ENCODE measurements around the gene CNTFR.

CNTFR gene

DNA sequence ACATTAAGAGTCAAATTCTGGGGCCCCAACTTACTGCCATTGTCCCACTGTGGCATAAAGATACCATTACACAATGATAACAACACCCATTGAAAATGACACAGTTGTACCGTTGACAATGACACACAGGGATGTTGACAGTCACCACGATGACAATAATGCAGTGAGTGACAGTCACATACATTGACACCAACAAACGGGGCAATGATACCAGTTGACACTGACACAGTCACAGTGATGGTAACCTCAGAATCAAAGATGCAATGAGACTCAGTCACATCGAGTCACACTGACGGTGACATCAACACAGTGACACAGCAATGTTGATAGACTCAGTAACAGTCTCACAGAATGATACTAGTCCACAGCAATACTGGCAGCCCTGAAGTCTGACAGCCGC lies 16.9 kb downstream of the CNTFR start:
- no peak for DNase-seq (ENCODE audit: low spot score)

DNA sequence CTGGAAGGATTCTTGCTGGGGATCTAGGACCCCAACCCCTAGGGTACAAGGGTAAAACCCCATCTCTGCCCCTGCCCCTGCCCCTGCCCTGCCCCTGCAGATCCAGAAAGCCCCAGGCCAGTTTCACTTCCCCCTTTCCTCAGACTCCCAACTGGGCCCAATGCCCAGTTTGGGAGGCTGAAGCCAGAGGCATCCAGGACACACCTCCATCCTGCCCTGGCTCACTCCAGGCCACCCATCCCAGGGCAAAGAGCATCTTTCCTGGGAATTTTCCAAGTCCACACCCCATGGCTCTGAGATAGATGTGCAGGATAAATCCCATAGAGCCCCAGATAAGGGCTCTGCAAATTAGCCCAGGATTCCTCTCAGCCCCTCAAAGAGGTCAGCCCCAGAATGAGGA lies 17.4 kb downstream of the CNTFR start:
- DNase-seq (ENCODE audit: low spot score), result no peak

DNA sequence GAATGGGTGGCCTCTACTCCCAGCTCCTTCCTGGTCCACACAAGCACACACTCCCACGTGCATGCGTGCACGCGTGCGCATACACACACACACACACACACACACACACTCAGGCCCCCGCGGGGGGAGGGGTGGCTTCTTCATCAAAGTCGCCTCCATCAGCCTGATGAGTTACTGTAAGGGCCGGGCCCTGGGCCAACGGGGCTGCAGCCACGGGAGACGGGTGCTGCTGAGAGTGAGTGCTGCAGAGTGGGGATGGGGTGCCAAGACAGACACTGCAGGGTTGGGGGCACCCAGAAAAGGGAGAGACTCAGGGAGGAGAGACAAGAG lies 18.1 kb downstream of the CNTFR start:
- no peak for DNase-seq (ENCODE audit: low spot score)

DNA sequence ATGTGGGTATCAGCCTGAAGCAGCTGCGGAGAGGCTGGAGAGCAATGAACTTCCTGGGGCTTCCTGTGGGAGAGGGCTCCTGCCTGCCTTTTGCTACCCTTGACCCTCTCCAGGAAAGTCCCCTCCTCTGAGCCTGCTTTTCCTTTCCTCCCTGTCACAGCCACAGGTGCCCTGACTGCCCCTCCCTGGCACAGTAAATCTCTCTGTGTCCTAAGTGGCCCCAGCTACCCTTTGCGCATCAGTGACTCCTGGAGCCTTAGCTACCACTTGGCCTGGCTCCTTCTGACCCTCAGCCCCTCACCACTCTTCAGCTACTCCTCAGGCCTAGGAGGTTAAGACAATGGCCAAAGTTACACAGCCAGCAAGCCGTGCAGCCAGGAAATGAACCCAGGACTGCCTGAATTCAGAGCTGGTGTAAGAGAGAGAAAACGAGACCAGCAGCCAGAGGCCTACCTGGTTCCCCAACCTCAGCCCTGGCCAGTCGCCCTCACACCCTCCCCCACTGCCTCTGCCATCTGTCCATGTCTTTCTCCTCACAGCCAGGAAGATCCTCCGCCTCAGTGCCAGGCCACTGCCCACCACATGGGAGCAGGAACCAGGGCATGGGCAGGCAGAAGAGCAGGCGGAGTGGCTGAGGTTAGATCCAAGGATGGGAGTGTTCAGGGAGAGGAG lies 18.6 kb downstream of the CNTFR start:
- no peak for DNase-seq (ENCODE audit: low spot score)

DNA sequence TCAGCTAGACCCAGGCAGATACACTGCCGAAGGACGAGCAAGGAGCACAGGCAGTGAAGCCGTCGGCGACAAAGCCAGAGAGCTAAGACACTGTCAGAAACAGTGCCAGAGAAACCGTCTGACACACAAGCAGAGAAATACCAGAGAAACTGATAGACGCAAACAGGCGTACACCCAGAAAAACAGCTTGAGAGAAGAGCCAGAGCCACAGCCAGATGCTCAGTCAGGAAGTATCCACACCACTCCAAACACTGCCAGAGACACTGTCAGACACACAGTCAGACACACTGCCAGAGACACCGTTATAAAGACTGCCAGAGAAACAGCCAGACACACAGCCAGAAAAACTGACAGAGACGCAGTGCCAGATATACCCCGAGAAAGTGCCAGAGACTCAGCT lies 19.1 kb downstream of the CNTFR start:
- no peak for DNase-seq (ENCODE audit: low spot score)

DNA sequence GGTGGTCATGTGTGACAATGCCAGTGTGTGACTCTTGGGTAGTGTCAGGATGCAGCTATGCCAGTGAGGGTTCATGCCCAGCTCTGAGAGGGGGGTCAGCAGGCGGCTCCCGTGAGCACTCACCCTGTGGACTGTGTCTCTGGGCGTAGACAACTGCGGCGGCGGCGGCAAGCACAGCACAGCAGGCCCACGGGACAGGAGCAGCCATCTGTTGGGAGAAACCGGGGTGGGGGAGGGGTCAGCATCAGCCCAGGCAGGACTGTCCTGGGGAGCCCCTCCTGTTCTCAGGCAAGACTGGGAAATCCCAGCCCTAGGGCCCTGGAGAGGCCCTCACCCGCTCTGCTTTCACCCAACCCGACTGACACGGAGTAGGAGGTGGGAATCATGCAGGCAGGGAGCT lies 20.8 kb downstream of the CNTFR start:
- no peak for DNase-seq (ENCODE audit: low spot score)

DNA sequence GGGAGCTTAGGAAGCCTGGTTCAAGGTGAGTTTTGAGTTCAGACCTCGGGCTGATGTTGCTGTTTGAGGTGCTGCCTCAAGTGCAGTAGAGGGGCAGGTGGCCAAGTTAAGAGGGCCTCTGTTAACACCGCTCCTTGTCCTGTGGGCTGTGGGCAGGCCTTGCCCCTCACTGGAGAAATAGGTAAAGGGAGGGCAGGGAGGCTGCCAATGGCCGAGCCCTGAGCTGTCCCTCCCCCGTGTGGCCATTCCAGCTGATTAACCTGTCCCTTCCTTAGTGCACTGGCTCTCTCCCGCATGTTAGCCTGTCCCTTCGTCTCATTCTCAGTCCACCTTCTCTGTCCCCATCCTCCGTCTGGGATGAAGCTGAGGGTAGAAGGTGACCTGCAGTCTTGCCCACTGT lies 21.4 kb downstream of the CNTFR start:
- DNase-seq (ENCODE audit: low spot score), result no peak

DNA sequence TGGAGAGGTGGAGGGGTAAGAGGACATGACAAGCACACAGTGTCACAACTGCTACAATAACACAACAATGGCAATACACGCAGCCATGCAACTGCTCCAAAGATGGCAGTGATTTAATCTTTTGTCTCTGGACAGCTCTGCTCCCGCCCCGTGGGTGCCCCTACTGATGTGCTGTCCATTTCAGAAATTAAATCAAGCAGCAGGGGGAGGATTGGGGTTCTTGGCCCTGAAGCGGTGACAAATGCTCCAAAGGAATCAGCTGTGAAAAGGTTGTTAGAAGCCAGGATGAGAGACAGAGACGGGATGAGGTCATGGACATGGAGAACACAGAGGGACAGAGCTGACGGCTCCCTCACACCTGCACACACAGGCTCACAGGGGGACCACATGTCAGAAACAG lies 22.6 kb downstream of the CNTFR start:
- no peak for DNase-seq (ENCODE audit: low spot score)

DNA sequence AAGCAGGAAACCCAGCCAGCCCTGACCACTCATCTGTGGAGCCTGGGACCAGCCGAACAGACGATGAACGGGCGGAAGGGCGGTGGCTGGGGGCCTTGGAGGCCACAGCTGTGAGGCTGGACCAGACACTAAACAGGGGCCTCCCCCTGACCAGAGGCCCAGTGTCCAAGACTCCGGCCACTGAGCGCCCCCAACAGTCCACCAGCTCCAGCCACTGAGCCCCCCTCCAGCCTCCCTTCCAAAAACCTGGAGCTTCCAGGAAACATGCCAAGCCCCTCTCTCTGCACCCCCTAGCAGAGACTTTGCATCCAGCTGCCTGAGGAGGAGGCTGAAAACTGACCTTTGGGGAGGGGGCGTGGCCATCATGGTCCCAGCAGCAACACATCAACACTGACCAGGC lies 23.2 kb downstream of the CNTFR start:
- DNase-seq (ENCODE audit: low spot score), result no peak

DNA sequence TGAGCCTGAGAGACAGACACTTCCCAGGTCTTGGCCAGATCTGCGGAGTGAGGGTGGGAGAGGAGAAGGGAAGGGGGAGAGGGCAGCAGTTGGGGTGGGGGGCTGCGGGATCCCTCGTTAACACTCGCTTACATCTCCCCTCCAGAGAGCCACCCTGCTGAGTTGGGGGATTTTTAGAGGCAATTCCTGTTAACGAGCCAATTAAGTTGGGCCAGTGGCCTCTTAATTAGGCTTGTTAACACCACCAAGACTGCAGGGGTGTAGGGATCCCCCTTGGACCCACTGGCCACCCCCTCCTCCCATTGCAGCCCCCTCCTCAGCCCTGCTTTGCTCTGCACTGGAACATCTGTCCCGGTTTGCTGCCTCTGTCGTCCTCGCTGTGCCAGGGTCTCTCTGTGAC lies 23.7 kb downstream of the CNTFR start:
- DNase-seq (ENCODE audit: low spot score), result no peak

DNA sequence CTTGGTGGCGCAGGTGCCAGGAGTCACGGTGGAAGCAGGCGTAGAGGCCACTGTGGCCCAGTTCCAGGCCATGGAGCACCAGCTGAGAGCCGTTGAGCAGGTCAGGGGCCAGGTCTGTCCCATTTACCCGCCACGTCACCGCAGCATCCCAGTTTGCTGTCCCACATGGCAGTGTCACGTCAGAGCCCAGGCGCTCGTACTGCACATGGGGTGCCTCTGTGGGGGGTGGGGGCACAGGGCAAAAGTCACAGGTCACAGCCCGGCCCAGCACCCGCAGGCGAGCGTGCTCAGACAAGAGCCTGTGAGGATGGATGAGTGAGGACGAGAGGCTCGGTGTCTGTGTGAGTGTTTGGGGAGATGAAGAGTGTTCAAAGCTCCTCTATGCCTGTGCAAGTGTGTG lies 24.9 kb downstream of the CNTFR start:
- DNase-seq (ENCODE audit: low spot score), result no peak

DNA sequence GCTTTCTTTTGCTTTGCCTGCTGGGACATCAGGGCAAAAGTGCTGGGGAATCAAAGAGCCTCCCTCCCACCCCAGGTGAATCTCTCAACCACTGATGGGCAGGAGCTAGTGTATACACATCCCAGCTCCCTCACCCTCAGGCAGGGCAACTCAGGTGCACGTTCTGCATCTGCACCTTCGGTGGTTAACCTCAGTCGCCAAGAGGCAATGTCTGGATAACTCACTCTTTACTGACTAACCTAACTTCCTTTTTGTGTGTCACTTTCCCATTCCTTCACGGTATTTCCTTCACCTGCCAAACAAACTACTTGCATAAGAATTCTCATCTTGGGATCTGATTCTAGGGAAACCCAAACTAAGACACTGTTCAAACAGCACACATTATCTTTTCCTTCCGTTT lies 26.3 kb downstream of the CNTFR start:
- DNase-seq (ENCODE audit: low spot score), result no peak

DNA sequence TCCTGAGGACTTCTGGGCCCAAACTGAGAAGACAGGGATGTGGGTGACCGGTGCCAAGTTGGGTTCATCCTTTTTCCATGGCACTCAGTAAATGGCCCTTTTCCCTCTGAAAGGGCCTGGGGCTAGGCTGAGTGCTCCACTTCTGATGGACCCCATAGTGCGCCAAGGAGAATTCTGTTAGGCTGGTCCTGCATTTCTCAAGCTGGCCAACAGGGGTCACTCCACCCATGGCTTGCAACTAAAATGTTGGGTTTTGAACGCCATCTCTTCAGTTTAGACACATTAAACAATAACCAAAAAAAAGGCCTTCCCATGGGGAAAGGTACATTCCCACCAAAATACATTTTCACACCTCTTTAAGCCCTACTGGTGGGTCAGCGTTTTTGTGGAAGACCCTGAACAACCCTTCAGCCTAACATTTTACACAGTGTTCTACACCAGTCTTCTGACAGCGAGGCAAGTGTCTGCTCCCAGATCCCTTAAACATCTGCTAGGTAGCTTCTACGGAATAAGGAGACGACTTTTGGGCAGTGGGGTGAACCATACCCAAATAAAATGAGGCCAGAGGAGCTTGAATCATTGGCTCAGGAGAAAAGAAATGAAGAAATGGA lies 27.3 kb downstream of the CNTFR start:
- DNase-seq (ENCODE audit: low spot score), result peak; percentile 77

DNA sequence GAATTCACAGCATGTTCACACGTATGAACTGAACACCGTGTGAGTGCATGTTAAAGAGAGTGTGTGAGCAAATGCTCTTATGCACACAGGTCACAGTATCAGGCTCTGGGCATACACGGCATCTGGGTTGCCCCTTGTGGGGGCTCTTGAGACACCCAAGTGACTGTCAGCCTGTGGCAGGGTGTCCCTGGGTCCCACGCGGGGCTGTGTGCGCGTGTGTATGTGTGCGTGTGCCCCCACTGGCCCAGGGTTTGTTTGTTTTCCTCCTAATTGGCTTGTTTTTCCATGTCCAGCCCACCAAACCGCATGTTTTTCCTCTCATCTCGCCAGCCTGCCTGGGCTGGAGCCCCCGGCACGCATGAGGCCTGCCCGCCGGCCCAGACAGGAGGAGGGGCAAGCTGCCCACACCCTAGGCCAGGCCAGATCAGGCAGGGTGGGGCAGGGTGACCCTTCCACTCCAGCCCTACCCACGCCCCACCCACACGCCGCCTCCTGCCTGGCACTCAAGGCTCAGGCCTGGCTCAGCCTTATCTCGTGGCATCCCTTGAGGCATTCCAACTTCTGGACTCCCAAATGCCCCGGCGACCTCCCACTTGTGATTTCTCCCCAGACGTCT lies 28.8 kb downstream of the CNTFR start:
- DNase-seq (ENCODE audit: low spot score), result no peak

DNA sequence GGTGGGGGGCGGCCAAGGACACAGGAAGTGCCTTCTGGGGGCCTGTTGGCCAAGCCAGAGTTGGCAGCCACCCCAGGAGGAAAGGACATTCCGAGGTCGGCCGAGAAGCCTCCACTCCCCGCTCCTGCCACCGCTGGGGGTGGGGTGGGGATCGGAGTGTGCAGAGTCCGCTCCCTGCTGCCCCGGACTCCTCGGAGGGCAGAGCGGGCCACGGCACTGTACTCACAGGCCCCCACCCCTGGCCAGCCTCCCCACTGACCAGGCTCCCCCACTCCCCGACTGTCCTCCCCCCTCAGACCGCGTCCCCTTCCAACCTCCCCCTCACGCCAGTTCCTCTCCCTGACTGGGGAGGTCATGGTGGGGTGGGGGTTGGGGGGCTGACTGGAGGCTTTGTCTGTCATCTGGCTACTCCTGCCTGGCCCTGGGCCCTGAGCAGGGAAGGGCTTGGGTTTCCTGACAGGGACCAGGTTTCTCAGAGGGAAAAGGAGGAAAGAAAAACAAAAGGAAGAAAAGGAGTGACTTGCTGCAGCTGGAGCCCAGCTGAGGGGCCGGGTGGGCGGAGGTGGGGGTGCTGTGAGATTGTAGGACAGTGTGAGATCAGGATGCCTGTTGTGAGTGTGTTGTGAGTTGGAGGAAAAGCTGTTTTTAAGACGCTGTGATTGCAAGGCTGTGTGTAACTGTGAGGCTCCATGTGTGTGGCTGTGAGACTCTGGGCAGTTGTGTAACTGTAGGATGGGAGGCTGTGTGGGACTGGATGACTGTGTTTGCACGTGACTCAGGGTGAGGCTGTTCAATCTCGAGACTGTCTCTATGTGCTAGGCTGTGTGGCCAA lies 29.7 kb downstream of the CNTFR start:
- peak; percentile 57 for DNase-seq (ENCODE audit: low spot score)

DNA sequence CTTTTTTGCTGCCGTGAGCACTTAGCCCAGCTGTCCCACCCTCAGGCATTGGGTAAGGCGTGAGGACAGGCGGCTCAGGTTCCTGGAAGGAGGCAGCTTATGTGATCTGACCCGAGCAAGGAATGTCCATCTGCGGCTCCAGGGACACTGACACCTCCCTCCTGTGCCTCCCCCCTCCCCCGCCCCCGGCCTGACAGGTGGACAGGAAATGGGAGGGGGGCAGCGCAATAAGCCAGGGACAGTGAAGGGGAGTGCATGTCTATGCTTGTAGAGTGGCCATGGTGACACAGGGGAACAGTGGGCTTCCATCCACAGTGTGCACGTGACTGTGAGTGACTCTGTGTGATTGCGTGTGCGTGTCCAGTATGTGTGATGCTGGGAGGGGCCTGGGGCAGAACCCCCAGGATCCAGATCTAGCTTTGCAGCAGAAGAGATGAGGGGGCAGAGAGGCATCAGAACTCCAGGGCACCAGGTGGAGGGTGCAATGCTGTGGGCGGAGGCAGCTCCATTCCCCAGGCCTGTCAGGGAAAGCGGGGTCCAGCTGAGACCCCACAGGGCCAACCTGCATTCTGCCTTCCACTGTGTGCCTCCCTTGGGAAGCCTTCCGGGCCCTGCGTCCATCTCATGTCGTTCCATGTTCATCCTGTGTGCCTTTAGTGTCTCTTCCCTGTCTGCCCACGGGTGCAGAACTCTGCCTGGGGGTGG lies 30.5 kb downstream of the CNTFR start:
- DNase-seq (ENCODE audit: low spot score), result peak; percentile 54

DNA sequence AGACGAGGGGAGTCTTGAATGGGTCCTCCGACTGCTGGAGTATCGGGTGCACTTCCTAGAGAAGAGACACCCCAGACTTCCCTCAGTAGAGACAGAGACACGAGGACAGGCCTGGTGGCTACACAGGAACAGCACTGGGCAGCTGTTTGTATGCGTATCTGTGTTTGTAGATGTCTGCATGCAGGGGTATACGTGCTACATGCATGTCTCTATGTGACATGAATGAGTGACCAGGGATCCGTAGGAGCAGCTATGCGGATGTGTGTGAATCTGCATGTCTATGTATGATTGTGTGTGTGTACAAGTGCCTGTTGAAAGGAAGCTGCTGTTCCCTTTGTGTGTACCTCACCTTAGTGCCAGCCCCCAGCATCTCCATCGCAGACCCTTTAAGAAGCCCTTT lies 31.2 kb downstream of the CNTFR start:
- no peak for DNase-seq (ENCODE audit: low spot score)

DNA sequence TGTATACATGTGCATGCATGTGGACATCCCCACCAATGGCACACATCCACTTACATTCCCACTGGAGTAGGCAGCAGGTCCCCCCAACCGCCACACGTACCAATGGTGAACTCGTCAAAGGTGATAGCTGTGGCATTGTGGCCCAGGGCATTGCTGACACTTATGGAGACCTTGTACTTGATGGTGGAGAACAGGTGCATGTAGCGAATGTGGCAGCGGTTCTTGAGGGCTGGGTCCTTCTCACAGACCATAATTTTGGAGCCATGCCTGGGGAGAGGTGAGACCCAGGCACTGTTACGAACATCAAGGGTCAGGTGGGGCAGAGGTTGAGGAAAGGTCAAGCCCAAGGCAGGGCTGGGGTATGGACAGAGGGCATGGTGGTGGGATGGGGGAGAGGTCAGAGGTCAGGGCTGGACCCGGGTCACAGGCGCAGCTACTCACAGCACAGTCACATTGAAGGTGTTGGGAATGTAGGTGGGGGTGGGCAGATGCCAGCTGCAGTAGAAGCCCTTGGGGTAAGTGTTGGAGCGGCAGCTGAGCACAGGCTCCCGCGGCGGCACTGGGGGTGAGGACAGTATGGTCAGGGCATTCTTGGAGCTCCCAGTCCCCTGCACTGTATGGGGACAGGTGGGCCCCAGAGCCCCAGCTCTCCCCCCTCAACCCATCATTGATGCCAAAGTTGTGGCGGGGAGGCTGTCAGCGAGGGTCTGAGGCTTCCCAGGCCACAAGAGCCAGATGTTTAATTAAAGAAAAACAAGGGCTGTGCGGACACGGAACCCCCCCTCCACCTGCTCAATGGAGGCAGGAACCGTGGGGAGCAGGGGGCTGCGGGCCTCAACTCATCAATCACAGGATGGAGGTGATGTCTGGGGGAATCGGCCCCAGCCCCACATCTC lies 31.9 kb downstream of the CNTFR start:
- no peak for DNase-seq (ENCODE audit: low spot score)

DNA sequence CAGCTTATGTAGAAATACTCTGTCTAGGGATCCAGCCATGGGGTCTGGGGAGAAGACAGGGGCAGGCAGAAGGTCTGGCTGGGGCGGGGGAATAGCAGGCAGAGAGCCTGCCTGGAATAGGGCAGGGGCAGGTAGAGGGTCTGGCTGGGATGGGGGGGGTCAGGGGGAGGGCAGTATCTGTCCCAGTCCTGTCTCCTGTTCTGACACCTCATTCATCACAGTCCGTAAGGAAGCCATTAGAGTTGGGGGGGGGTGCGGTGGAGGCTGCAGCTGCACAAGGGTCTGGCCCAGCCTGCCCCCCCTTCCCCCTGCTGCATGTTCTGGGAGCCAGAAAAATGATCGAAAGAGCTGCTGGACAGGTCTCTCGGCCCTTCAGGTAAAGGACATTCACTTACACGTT lies 32.6 kb downstream of the CNTFR start:
- no peak for DNase-seq (ENCODE audit: low spot score)

DNA sequence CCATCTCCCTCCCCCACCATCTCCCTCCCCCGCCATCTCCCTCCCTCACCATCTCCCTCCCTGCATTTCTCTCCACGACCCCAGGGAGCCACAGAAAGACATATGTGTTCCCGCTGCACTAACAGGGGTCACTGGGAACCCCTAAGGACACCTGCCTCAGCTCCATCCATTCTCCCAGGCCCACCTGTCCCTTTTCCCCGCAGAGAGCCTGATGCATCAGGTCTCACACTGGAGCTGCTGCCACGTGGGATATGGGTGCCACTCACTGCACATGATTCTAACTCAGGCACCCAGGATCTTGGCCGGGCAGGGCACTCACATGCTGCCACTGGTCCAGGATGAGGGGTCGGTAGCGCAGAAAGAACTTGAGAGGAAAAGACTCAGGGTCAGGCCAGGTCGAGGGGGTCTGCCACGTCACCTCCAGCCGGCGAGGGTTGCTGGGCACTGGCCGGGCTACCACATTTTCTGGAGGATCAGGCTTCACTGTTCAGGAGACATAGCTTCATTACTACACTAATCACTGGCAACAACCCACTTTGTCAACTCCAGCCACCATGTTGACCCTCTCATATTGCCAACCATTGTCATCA lies 33.5 kb downstream of the CNTFR start:
- no peak for DNase-seq (ENCODE audit: low spot score)

DNA sequence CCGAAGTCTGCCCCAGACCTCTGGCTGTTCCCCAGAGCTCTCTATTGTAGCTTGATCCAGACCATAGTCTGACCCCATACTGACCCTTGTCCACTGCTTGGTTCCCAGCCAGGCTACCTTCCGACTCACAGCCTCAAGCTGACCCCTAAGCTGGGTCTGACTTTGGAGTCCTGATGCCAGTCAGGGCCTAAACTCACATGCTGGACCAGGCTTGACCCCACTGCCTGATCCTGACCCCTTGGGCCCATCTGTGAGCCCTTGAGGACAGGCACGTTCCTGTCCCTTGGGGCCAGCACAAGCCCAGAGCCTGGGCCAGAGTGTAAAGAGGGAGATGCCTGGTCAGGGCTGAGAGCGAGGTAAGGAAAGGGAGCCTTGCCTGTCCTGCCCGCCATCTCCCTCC lies 34.0 kb downstream of the CNTFR start:
- no peak for DNase-seq (ENCODE audit: low spot score)
